IPS-18c (cell line): ENCODE measurements around the gene CRB2.

Experiments used
- H3K4me3 ChIP-seq: 2 replicates; pipeline ENCODE4 v1.7.0; 2013; ENCODE audit warnings: low read depth, mild to moderate bottlenecking, low read length, moderate library complexity; ENCODE audit not compliant: insufficient read depth
- H3K9me3 ChIP-seq: one replicate; pipeline ENCODE4 v1.6.1; 2013; ENCODE audit warnings: mild to moderate bottlenecking, low read length, moderate library complexity; ENCODE audit not compliant: control insufficient read depth, insufficient read depth

Gene CRB2

GRCh38 chr9:123370108-123370507, 14.1 kb downstream of the CRB2 start:
- H3K4me3 ChIP-seq, result no peak overlapping the region
- H3K9me3 ChIP-seq, result no peaks in the 10 kb centered on the region

DNA sequence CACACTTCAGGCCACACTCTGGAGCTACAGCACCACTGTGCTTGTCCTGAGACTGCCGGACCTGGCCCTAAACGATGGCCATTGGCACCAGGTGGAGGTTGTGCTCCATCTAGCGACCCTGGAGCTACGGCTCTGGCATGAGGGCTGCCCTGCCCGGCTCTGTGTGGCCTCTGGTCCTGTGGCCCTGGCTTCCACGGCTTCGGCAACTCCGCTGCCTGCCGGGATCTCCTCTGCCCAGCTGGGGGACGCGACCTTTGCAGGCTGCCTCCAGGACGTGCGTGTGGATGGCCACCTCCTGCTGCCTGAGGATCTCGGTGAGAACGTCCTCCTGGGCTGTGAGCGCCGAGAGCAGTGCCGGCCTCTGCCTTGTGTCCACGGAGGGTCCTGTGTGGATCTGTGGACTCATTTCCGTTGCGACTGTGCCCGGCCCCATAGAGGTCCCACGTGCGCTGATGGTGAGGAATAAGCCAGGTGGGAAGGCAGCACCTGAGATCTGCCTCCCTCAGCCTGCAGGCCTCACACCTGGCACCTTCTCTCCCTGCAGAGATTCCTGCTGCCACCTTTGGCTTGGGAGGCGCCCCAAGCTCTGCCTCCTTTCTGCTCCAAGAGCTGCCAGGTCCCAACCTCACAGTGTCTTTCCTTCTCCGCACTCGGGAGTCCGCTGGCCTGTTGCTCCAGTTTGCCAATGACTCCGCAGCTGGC, 14.7 kb downstream of the CRB2 start:
- H3K9me3 ChIP-seq, result no peaks in the 10 kb centered on the region
- no peak overlapping the region for H3K4me3 ChIP-seq

DNA sequence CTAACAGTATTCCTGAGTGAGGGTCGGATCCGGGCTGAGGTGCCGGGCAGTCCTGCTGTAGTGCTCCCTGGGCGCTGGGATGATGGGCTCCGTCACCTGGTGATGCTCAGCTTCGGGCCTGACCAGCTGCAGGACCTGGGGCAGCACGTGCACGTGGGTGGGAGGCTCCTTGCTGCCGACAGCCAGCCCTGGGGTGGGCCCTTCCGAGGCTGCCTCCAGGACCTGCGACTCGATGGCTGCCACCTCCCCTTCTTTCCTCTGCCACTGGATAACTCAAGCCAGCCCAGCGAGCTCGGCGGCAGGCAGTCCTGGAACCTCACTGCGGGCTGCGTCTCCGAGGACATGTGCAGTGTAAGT, 15.2 kb downstream of the CRB2 start:
- no peaks in the 10 kb centered on the region for H3K9me3 ChIP-seq
- no peak overlapping the region for H3K4me3 ChIP-seq

DNA sequence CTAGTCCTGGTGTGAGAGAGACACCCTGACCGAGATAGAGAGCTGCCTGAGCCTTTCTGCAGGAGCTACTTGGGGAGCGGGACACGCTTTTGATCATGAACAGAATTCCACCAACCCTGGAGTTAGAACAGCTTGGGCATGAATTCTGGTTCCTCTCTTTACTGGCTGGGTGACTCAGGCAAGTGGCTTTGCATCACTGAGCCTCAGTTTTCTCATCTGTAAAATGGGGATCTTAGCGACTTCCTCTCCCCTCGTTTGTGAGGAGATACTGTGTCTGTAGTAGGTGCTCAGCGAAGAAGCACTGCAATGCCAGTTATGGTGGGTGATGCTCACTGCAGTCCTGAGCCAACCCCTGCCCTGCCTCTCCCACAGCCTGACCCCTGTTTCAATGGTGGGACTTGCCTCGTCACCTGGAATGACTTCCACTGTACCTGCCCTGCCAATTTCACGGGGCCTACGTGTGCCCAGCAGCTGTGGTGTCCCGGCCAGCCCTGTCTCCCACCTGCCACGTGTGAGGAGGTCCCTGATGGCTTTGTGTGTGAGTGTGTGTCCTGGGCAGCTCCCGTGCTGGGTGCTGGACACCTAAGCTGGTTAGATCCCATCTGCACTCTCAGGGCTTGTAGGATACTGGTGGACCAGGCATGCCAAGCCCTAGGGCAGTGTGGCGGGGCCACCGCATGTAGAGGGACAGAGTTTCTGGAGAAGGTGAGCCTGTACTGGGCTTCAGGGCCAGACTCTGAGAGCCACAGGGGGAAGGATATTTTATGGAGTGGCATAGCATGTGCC, 16.0 kb downstream of the CRB2 start:
- Histone ChIP-seq H3K4me3 (no peak overlapping the region), H3K9me3 (no peaks in the 10 kb centered on the region)

GRCh38 chr9:123372766-123373446, 16.9 kb downstream of the CRB2 start:
- no peak overlapping the region for H3K4me3 ChIP-seq

DNA sequence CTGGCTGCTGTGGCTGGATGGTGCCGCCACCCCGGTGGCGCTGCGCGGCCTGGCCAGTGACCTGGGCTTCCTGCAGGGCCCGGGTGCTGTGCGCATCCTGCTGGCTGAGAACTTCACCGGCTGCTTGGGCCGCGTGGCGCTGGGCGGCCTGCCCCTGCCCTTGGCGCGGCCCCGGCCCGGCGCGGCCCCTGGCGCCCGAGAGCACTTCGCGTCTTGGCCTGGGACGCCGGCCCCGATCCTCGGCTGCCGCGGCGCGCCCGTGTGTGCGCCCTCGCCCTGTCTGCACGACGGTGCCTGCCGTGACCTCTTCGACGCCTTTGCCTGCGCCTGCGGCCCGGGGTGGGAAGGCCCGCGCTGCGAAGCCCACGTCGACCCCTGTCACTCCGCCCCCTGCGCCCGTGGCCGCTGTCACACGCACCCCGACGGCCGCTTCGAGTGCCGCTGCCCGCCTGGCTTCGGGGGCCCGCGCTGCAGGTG, 17.5 kb downstream of the CRB2 start:
- H3K4me3 ChIP-seq, result no peak overlapping the region
- no peaks in the 10 kb centered on the region for H3K9me3 ChIP-seq

More at GRCh38 chr9:123372766-123373446, 16.9 kb downstream of the CRB2 start:
- H3K9me3 ChIP-seq, result no peaks in the 10 kb centered on the region

DNA sequence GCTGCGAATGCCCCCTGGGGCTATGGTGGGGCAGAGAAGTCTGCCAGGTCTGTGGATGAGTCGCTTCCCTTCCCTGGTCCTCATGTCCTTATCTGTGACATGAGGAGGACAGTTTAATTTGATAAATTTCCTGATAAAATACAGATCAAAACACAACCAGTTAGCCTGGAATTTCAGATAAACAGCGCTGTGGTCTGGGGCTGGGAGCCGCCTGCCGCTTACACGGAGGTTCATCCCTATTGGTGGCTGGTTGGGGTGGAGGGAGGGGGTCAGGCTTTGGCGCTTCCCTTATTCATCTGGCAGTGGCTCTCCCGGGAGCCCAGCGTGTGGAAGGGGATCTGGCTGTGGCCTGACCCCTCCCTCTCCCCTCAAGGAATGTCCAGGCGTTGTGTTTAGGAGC, 17.9 kb downstream of the CRB2 start:
- Histone ChIP-seq H3K4me3 (no peak overlapping the region), H3K9me3 (no peaks in the 10 kb centered on the region)

- Histone ChIP-seq H3K9me3 (no peaks in the 10 kb centered on the region), H3K4me3 (no peak overlapping the region)
These were observed 19.6 kb downstream of the CRB2 start for GRCh38 chr9:123375469-123376132.

DNA sequence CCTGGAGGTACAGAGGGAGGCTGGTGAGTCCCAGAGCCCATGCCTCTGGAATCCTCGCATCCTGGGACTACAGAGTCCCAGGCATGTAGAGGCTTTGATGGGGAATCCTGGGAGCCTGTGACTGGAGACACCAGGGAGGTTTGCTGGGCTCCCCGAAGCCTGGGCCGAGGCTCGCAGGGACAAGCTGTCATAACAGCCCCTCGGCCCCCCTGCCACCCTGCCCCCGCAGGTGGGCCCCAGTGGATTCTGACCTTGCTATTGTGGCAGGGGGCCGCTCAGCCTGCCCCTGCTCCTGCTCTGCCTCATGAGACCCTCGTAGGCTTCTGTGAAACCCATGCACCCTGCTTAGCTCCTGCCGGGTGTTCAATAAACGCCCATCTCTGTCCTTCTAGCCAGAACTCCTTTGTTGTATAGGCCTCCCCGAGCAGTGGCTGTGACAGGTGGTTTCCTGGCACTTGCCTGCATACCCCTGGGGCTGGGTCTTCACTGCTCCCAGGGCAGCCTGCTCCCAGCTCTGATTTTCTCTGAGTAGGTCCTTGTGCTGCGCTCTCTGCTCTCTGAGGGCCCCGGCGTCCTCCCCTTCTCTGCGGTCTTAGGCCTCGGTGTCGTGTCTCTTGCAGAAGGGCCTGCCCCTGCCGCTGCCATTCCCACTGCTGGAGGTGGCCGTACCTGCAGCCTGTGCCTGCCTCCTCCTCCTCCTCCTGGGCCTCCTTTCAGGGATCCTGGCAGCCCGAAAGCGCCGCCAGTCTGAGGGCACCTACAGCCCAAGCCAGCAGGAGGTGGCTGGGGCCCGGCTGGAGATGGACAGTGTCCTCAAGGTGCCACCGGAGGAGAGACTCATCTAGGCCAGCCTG, 20.4 kb downstream of the CRB2 start:
- Histone ChIP-seq H3K9me3 (no peaks in the 10 kb centered on the region), H3K4me3 (no peak overlapping the region)

DNA sequence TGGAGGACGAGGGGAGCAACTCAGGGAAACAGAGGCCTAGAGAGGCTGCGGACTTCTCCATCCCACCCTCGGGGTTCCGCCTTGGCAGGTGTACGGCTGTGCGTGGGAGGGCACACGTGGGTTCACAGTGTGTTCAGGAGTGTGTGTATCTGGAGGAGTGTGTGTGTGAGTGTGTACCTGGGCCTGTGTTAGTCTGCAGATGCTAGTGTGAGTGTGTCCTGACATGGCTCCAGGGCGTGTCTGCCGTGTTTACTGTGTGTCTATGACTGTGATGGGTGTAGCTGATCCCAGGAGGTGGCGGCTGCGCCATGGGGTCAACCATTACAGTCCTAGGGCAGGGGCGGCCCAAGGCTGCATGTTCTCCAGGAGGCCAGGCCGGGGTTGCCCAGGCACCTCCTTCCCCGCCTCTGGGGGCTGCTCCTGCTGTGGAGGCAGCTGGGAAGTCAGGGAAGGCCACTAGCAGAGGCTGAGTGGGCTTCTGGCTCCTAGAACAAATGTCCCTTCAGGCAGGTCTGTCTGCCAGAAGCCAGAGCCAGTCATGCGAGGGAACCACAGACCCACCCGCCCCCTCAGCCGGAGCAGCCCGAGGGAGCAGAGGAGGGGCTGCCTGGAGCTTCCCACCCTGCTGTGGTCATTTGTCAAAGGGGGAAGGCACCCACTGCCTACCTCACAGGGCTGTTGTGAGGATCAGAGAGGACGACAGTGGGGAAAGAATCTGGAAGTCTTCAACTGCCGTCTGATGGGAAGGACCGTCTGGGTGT, 21.4 kb downstream of the CRB2 start:
- H3K9me3 ChIP-seq, result no peaks in the 10 kb centered on the region
- H3K4me3 ChIP-seq, result no peak overlapping the region

DNA sequence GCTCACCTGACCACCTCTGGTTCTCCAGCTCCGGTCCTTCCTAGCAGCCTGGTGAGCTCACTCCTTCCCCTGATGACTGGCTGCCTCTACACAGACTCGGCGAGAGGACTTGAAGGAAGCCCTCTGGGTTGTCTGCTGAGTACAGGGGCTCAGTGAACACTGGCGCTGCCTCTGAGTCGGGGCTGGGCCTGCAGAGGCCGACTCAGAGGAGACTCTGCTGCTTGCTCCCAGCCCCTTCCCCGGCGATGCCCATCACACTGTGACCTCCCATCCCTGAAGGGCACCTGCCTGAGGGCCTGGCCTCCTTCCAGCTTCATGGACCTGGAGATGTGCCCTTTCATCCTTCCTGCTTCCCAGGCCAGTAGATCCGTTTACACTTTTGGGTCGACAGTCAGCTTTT, 22.0 kb downstream of the CRB2 start:
- H3K4me3 ChIP-seq, result no peak overlapping the region
- H3K9me3 ChIP-seq, result no peaks in the 10 kb centered on the region

DNA sequence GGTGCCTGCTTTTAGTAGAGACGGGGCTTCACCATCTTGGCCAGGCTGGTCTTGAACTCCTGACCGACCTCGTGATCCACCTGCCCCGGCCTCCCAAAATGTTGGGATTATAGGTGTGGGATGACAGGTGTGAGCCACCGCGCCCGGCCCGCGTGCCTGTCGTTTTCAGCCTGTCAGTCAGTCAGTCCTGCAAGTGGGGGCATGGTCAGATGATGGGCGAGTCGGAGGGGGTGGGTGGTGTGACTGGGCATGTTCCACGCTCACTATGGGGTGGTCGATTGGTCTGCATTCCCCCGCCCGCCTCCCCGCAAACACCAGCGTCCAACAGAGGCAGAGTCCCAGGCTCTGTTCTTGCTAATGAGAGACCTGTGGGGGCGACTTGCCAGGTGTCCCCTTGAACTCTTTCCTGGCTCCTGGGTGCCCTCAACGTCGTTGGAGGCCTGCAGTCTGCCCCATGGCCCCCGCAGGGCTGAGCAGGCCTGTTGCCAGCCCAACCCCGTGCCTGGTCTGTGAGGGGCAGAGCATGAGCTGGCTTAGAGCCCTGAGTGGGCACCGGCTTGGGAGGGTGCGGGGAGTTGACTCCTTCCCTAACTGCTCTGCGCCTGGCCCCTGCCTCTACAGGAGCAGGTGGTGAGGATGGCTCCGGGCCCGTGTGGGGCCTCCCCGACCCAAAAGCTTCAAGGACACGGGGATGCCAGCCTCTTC, 23.1 kb downstream of the CRB2 start:
- no peak overlapping the region for H3K4me3 ChIP-seq
- H3K9me3 ChIP-seq, result no peaks in the 10 kb centered on the region

DNA sequence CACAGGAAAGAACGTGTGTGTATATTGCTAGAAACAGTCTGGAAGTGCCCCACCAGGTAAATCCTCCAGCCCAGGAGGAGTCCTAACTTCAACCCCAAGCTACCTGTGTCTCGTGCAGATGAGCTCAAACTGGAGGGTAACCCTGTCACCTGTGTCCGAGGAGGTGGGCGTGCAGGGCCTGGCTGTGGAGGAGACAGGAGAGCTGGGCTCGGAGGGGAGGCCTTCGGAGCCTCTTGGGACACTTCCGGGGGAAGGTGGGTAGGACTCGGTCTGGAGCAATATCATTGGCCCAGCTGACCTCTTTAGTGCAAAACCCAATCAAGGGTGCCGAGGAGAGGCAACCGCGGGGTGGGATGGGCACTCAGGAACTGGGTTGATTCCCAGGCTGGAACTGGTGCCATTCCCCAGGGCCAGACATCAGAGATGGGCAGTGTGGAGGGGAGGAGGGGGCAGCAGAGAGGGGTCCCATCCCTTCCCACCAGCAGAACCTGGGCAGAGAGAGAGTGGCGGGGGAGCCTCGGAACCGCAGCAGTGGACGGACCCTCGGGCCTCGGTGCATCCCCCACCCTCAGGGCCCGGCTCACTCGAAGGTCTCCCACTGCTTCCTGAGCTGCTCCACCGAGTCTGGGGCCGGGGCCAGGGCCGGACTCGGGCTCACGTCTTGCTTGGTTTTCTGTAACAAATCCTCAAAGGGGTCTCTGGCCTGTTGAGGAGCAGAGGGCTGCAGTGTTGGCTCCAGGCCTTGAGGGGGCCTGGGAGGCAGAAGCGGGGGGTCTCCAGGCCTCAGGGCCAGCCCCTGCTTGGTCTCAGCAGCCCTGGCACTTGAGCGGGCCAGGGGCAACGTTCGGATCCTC, 25.1 kb downstream of the CRB2 start:
- Histone ChIP-seq H3K9me3 (no peaks in the 10 kb centered on the region), H3K4me3 (no peak overlapping the region)

DNA sequence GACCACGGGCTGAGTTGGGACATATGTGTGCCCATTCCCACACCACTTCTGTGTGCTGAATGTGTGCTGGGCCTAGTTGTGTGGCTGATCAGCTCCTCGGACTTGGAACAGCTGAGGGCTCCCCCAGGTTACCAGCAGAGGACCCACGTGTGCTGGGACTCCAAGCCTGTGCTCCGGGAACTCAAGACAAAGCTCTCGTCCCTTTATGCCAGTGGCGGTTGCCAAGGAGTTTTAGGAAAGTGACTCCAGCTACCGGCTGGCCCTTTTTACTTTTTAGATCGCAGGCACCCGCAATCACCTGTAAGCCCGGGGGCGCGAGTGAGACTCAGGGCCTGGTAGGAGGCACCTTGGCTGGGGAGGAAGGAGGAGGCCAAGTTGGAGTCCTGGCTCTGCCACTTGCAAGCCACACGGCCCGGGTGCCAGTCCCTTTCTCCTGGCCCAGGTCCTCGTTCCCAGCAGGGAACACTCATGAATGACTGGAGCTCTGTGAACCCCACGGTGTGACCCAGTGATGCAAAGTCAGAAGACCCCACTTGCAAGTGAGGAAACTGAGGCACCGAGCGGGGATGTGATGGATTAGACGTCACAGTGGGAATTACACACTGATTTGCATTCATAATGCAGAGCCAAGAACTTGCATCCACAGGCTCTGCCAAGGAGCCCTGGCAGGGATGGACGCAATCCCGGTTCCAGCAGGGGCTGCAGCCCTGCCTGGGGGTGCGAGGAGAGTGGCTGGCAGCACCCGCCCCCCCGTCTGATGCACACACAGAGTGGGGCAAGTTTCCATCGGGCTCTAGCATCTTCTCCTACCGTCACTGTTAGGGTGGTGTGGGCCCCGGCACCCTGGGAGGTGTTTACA, 26.9 kb downstream of the CRB2 start:
- Histone ChIP-seq H3K9me3 (no peaks in the 10 kb centered on the region), H3K4me3 (no peak overlapping the region)
